C1 segment of cervical spinal cord (tissue), 14 donors: ENCODE measurements around the gene MTREX.

Experiments used
- DNase-seq, 14 donors: peaks; one replicate each; lab custom pipeline; 2025; lab: John Stamatoyannopoulos, UW

MTREX gene

DNA sequence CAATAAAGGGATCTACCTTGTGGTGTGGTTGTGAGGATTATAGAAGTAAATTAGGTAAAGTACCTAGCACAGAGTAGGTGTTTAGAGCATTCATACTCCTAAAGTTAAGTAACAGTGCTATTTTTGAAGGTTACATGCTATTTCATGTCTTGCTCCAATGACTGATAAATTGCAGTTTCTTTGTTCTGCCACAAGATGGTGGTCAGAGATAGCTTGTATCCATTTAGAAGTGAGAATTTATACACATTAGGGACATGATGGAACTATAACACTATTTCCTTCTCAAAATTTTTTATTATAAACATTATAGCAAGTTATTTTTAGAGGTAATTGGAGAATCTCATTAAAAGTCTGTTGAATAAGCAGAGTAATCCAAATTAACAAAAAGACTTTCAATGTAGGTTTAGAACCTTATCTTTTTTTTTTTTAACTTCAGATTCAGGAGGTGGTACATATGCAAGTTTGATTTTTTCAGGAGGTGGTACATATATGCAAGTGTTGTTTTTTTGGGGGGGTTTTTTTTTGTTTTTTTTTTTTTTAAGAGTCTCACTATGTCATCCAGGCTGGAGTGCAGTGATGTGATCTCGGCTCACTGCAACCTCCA is 17.1 kb downstream of the MTREX start:
- DNase-seq, result peak in 1 of 14 donors; percentile 19

DNA sequence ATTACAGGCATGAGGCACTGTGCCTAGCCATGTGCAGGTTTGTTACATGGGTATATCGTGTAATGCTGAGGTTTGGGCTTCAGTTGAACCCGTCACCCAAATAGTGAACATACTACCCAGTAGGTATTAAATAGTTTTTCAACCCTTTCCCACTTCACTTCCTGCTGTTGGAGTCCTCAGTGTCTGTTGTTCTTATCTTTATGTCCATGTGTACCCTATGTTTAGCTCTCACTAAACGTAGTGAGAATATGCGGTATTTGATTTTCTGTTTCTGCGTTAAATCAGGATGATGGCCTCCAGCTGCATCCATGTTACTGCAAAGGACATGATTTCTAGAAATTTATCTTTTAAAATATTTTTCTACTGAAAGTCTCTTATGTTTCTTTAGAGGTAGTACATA is 17.8 kb downstream of the MTREX start:
- DNase-seq, result no peak

DNA sequence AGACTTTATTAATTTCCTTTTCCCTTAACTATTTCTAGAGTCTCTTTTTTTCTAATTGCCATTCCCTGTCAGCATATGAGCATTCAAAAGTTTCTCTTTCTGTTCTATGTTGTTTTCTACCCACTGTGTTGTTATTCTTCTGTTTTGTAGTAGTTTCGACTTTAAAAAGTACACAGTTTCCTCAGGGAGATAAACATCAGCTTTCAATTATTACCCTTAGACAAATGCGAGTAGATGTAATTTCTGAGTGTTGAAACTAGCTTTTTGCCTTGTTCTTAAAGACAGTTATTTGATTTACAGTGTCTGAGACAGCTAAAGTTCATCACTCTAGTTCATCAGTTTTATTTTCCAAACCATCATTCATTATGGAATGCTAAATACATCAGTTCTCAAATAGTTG is 19.5 kb downstream of the MTREX start:
- no peak for DNase-seq

DNA sequence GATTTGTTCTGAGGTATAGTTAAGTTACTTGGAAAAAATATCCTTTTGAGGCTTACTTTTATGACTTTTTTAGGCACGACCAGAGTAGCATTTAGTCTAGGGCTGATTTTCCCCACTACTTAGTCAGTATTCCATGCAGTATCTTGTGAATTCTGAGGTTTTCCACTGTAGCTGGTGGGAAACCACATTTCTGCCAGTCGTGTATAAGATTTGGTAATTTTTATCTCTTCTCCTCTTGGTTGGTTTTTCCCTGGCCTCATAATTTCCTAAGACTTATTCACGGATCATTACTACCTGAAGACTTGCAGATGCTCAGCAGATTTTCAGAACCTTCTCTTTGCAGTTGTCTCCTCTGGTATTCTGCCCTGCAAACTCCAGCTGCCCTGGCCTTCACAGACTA is 23.5 kb downstream of the MTREX start:
- DNase-seq, result no peak

DNA sequence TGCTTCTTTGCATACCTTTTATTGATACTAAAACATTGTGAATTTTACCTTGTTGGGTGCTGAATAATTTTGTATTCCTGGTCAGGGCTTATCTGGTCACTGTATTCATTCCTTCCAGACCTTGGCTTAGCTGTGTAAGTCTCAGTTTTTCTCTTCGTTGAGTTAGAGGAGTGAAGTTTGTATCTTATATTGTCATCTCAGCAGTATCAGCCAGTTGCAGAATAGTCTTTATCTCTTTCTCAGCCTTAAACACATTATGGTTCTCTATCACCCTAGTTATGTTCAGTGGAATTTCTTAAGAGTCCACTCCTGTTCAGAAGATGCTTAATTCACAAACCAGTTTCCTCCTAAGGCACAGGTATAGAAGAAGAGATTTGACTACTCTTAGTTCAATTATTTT is 25.2 kb downstream of the MTREX start:
- DNase-seq, result no peak

DNA sequence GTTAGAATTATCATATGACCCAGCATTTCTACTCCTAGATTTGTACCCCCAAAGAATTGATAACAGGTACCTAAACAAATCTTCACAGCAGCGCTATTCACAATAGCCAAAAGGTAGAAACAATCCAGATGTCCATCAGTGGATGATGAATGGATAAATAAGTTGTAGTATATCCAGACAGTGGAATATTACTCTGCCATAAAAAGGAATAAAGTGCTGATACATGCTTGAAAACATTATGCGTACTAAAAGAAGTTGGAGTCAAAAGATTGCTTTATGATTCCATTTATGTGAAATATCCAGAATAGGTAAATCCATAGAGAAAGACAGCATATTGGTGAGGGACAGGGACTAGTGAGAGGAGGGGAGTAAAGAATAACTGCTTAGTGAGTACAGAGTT is 26.0 kb downstream of the MTREX start:
- no peak for DNase-seq

DNA sequence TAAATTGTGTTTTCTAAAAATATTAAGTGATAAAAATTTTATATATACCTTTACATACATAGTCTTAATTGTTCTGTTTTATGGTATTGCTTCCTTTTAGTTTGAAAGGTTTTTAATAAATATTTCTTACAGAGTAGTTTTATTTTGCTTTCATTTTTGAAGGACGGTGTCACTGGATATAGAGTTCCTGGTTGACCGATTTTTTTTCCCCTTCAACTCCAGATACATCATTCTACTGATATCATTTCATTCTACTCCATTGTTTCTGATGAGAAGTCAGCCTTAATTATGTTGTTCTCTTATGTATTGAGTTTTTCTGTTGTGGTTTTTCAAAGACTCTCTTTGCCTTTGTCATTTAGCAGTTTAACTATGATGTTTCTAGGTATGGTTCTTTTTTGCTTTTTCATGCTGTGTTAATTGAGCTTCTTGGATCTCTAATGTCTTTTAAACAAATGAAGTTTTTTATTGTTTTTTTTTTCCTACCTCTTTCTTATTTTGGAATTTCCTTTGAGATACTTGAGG is 30.4 kb downstream of the MTREX start:
- DNase-seq, result no peak

DNA sequence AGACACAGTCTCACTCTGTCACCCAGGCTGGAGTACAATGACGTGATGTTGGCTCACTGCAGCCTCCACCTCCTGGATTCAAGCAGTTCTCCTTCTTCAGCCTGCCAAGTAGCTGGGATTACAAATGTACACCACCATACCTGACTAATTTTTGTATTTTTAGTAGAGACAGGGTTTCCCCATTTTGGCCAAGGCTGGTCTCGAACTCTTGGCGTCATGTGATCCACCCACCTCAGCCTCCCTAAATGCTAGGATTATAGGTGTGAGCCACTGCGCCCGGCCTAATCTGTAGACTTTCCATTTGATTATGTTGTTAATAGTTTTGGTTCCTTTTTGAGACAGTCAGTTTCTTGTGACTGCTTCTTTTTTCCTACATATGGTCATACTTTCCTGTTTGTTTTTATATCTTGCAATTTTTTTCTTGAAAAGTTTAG is 31.0 kb downstream of the MTREX start:
- peak in 1 of 14 donors; percentile 4 for DNase-seq

DNA sequence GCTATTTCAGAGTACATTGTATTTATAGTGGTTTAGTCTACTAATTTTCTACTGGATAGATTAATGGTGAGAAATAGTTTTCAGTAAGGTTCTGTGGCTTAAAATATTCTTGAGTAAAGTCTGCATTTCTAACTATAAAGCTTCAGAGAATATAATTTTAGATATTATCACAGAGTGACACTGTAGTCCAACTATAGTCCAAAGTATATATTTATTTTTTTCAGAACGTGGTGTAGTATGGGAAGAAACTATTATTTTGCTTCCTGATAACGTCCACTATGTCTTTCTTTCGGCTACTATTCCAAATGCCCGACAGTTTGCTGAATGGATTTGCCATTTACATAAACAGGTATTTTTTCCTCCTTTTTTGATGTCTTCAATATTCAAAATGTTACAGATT is 35.3 kb downstream of the MTREX start:
- DNase-seq, result no peak

DNA sequence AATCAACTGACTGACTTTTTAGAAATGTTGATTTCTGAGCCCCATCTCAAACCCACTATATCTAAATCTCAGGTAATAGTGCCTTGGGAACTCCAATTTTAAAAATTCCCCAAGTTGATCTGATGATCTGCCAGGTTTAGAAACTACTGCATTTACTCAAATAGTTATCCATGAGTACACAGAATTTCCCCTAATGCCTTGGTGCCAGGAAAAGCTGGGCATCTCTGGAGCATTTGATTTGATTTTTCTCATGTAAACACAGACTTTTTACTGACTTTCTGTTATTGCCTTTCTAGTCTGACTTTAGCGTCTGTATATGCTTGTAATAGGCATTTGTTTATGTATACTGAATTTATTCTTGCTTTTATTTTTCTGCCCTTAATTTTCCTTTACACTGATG is 35.8 kb downstream of the MTREX start:
- DNase-seq, result no peak

DNA sequence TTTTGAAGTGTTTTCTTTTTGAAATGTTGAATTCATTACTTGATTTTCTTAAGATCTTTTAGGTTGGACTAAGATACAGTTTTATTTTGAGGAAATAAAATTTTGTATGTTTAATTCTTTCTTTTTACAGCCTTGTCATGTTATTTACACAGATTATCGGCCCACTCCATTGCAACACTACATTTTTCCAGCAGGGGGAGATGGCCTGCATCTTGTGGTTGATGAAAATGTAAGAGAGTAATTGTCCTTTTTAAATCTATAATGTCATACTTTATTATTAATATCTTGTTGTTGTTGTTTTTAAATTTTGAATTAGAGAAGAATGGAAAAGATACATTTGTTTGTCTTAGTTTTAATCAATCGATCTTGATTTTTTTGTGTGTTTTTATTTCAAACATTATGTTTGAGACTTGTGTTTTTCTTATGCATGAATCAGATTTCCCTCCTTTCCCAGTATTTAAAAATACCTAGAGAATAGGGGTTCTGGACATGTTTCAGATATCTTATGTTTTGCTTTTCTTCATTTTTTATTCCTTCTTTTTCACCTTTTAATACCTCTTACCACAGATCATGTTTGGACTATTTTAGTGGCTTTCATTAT is 36.7 kb downstream of the MTREX start:
- DNase-seq, result peak in 5 of 14 donors; percentile 2 to 42 (median 15)

DNA sequence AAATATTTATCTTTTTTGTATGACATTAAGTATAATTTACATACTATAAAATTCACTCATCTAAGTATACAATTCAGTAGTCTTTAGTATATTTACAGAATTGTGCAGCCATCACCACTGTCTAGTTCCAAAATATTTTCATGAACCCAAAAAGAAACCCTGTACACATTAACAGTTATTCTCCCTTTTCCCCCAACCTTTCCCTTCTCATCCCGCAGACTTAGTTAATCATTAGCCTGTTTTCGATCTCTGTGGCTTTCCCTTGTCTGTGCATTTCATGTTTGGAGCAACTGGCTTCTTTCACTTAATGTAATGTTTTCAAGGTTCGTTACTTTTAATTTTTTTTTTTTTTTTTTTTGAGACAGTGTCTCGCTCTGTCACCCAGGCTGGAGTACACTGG is 37.5 kb downstream of the MTREX start:
- no peak for DNase-seq

DNA sequence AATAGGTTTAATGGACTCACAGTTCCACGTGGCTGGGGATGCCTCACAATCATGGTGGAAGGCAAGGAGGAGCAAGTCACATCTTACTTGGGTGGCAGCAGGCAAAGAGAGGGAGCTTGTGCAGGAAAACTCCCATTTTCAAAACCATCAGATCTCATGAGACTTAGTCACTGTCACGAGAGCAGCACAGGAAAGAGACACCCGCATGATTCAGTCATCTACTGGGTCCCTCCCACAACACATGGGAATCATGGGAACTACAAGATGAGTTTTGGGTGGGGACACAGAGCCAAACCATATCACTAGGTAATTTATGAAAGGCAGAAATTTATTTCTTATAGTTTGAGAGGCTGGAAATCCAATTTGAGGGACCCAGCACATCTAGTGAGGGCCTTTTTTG is 40.0 kb downstream of the MTREX start:
- no peak for DNase-seq

DNA sequence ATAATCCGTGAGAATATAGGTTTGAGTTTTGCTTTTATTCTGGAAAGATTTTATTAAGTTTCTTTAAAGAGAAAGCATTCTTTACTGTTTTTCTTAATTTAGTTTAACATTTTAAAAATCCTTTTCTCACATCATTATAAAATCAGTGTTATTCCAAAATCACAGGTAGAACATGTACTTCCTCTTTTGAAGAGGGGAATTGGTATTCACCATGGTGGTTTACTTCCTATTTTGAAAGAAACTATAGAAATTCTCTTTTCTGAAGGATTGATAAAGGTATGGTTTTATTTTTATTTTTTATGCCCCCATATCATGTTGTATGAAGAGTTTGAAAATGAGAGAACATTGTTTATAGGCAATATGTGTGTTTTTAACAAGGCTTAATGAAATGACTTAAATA is 43.0 kb downstream of the MTREX start:
- DNase-seq, result no peak

DNA sequence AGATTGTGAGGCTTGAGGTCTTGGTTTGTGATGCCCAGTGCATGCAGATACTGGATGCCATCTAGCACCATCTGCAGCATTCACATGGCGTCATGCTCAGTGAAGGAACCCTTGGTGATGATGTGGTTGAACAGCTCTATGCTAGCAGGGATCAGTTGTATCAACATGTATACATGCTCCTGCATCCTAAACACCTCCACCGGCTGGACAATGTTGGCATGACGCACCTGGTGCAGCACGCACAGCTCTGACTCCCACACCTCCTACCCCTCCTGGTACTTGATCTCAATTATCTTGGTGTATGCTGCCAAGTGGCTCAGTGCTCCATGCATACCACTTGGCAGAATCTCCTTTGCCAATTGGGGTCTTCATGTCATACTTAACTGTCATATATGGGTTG is 49.1 kb downstream of the MTREX start:
- no peak for DNase-seq

DNA sequence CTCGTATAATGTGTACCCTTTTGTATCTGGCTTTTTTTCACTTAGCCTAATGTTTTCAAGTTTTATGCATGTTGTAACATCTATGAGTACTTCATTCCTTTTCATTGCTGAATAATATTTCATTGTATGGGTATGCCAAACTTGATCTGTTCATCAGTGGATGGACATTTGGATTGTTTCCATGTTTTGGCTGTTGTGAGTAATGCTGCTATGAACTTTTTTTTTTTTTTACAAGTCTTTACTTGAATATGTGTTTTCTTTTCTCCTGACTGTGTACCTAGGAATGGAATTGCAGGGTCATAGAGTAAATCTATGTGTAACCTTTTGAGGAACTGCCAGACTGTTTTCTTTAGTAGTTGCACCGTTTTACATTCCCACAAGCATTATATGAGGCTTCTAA is 52.4 kb downstream of the MTREX start:
- DNase-seq, result no peak

DNA sequence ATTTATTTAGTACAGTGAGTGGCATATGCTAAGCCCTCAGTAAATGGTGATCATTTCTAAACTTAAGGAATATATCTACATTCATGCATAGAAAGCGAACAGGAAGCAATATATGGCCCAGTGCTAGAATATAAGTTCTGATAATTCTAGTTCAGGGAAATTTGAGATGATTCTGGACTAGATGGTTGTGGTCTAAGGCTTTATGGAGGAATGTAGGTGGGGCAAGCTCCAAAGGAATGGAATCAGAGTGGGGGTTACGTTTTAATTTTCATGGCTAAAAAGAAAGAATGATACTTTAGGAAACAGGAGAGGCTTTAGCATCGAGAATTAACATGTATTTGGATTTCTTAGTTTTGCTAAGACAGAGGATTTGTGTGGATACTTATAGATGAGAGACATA is 56.1 kb downstream of the MTREX start:
- no peak for DNase-seq

DNA sequence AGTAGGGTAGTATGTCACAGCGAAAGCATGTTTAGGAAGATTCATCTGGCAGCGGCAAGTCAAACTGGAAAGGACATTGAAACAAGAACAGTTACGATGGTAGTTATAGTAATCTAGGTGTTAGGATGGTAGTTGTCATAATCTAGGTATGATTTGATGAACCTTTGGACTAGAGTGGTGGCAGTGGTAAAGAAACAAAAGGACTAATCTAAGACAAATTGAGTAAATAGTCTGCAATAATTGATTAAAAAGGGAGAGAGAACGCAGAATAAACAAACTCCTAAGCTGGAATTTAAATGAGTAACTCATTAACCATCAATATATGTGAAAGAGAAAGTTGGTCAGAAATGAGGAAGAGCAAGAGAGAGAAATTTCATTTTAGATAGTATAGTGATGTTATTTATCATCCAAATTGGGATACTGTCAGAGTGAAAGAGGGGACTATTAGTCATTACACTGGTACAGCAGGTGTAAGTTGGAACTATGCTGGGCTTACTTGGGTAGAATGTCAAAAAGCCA is 56.8 kb downstream of the MTREX start:
- DNase-seq, result no peak

DNA sequence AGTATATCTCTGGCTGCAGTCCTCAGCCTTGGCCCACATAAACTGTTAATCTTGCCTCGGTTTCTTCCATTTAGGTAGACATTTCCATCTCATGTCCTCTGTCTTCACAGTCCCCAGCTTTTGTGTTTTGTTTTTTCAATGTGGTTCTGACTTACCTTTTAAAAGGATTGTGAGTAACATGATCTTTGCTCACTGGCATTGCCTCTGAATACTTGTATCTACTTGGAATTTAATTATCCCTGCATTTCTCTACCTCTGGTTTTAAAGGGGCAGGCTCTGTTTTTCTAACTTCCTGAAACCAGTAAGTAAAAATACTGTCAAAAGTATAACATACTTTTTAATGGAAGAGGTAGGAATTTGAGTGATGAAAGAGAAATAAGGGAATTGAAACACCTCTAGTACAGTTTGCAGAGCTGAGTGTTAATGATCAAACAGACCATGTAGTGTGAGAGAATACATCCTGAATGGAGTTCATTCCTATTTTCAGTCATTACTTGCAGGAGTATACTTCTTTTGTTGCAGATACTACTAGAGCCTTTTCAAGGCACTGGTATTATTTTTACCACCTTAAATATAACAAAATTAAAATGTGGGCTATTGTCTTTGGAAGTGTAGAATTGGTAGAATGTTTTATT is 62.6 kb downstream of the MTREX start:
- DNase-seq, result no peak

DNA sequence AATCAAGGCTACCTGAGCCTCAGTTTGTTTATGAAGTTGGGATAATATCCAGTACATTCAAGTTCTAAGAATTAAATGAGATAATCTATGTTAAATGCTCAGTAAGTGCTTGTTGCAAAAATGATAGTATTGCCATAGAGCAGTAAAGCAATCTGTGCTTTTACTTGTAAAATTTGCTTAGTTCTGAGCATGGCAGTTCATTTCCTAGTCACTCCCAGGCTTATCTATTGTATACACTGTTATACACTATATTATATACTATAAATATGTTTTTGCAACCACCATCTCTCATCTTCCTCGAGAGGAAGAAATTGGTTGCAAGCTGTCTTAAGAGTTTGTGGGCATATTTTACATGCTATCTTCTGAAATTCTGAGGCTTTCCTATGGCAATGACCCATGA is 63.4 kb downstream of the MTREX start:
- no peak for DNase-seq

DNA sequence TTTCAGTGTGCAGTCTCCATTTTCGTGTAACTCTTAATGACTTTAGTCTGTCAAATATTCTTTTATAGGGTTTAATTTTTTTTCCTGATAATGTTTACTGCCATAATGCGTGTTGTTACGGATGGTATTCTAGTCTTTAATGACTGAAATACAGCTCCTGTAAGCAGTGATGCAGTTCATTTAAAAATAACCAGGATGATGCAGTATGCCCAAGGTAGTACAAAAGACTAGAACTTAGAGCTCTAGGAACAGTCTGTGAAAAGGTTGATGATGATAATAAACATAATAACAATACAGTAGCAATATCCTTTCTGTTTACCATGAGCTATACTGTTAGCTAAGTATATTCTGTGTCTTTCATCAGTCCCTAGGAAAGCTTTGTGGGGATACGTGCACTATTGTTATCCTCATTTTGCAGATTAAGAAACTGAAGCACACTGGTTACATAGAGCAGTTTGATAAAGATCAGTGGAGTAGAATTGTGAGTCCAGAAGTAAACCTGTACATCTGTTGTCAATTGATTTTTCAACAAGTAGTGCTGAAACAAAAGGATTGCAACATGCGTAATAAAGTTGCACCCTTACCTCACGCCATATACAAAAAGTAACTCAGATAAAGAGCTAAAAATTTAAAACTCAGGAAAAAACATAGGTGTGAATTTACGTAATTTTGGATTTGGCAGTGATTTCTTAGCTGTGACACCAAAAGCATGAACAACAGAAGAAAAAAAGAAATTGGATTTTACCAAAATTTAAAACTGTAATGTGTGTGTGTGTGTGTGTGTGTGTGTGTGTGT is 64.5 kb downstream of the MTREX start:
- no peak for DNase-seq

DNA sequence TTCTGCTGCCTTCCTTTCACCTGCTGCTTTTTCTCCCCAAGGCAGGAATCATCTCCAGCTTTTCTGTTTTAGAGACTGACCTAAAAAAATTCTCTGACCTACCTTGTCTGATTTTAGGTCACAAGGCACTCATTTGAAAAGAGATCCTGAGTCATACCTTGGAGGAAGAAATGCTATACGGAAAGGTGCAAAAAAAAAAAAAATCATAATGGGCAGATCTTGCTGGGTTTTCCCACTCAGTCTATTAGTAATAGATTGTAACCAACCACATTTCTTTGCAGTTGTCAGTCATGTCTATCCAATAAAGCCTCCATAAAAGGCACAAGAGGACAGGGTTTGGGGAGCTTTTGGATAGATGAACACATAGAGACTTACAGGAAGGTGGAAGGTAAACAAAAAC is 70.0 kb downstream of the MTREX start:
- peak in 1 of 14 donors; percentile 5 for DNase-seq
